Lung microvascular endothelial cell (primary cell): Measurements from ENCODE around the gene RPA1. TPM values are rescaled to one million over a fixed set of nuclear protein-coding genes. Genes with fewer than 3 reads are reported as not detected.

Experiments
- DNase-seq, 2 donors: peaks; one replicate each; pipeline versions ENCODE4 v3.0.0 to v3.0.0-alpha.2; 2010; ENCODE audit warnings: low read depth in 2 of 2
- total RNA-seq: library from RNA; depleted of rRNA; stranded (reverse); fragments of >200 nt; gene quantifications from 2 replicates; pipeline ENCODE4 v1.2.1, GENCODE V29; 2014

Gene RPA1
- total RNA-seq, 1 donor from 2014 or later = 18.3 TPM

GRCh38 chr17:1941272-1942065 is 111.7 kb downstream of the RPA1 start:
- no peak for DNase-seq

GRCh38 chr17:1942066-1942365 is 112.2 kb downstream of the RPA1 start:
- DNase-seq = no peak

- no peak for DNase-seq
Measured at GRCh38 chr17:1942666-1943435, 113.0 kb downstream of the RPA1 start.

GRCh38 chr17:1943436-1943831 is 113.6 kb downstream of the RPA1 start:
- DNase-seq = no peak

- DNase-seq = no peak
Measured at GRCh38 chr17:1945621-1946020, 115.8 kb downstream of the RPA1 start.

GRCh38 chr17:1946021-1946932 is 116.5 kb downstream of the RPA1 start:
- peak in 1 of 2 donors; percentile 4 for DNase-seq

GRCh38 chr17:1947229-1947742 is 117.5 kb downstream of the RPA1 start:
- DNase-seq = no peak

GRCh38 chr17:1947743-1948516 is 118.1 kb downstream of the RPA1 start:
- DNase-seq = no peak

GRCh38 chr17:1948517-1948825 is 118.7 kb downstream of the RPA1 start:
- DNase-seq = no peak

Other genes with a start within 250 kb of the RPA1 start
- gene SLC43A2, start 201.2 kb upstream of the RPA1 start, total RNA-seq = 10.9 and 28.2 TPM in 2 replicates
- 68.0 and 92.1 TPM in 2 replicates for gene SCARF1, start 184.3 kb upstream of the RPA1 start, total RNA-seq
- gene RILP, start 180.1 kb upstream of the RPA1 start, total RNA-seq = 10.5 and 12.5 TPM in 2 replicates
- gene PRPF8, start 145.1 kb upstream of the RPA1 start, total RNA-seq = 63.5 and 69.5 TPM in 2 replicates
- gene TLCD2, start 119.6 kb upstream of the RPA1 start, total RNA-seq = 0.87 and 1.2 TPM in 2 replicates
- gene WDR81, start 105.3 kb upstream of the RPA1 start, total RNA-seq = 8.3 and 12.7 TPM in 2 replicates
- under 0.01 TPM in 1 of 2 replicates, not detected in the other for gene SERPINF2, start 87.1 kb upstream of the RPA1 start, total RNA-seq
- not detected in 2 replicates for gene SERPINF1, start 67.9 kb upstream of the RPA1 start, total RNA-seq
- gene SMYD4, start 103 bp upstream of the RPA1 start, total RNA-seq = 5.7 and 9.5 TPM in 2 replicates
- 0.22 and 0.40 TPM in 2 replicates for gene RTN4RL1, start 195.3 kb downstream of the RPA1 start, total RNA-seq
- gene DPH1, start 200.1 kb downstream of the RPA1 start, total RNA-seq = 8.5 and 14.3 TPM in 2 replicates
- 48.2 and 49.5 TPM in 2 replicates for gene OVCA2, start 212.0 kb downstream of the RPA1 start, total RNA-seq
- 32.0 and 50.4 TPM in 2 replicates for gene HIC1, start 225.1 kb downstream of the RPA1 start, total RNA-seq